ENCODE data around the gene GPR161. TPM values are rescaled to one million over a fixed set of nuclear protein-coding genes. Genes with fewer than 3 reads are reported as not detected.
A peak's percentile ranks its signal among the peaks of the same experiment; 100 is the strongest.

GPR161 gene
- total RNA-seq, 1 donor from 2014 or later: 14.5 TPM

GRCh38 chr1:168088511-168089325, 48.0 kb downstream of the GPR161 start:
- Histone ChIP-seq H3K27me3 (no peaks in the 10 kb centered on the region), H3K36me3 (no peaks in the 10 kb centered on the region), H3K9me3 (no peaks in the 10 kb centered on the region), H3K4me3 (no peak overlapping the region), H3K27ac (no peak overlapping the region), H3K4me1 (no peaks in the 10 kb centered on the region)
- intact Hi-C loops (cut with DNase I): no loop called here
- TF ChIP-seq CTCF (IDR thresholded peaks at IDR 0.05): no peak
- no peak for ATAC-seq
- DNase-seq: no peak

GRCh38 chr1:168087696-168088095, 49.0 kb downstream of the GPR161 start:
- Histone ChIP-seq H3K9me3 (no peaks in the 10 kb centered on the region), H3K27ac (no peak overlapping the region), H3K27me3 (no peaks in the 10 kb centered on the region), H3K4me1 (no peaks in the 10 kb centered on the region), H3K36me3 (no peaks in the 10 kb centered on the region), H3K4me3 (no peak overlapping the region)
- ATAC-seq (no peak), DNase-seq (no peak)
- intact Hi-C loops (cut with DNase I): no loop called here
- TF ChIP-seq CTCF (IDR thresholded peaks at IDR 0.05): no peak

GRCh38 chr1:168086438-168086837, 50.3 kb downstream of the GPR161 start:
- Histone ChIP-seq H3K9me3 (no peaks in the 10 kb centered on the region), H3K4me1 (peaks cover 10% of the 10 kb centered on the region), H3K27me3 (no peaks in the 10 kb centered on the region), H3K36me3 (no peaks in the 10 kb centered on the region), H3K4me3 (no peak overlapping the region), H3K27ac (peak overlapping the region; percentile 24)
- no peak for ATAC-seq
- TF ChIP-seq CTCF (IDR thresholded peaks at IDR 0.05): no peak
- DNase-seq: no peak
- intact Hi-C loops (cut with DNase I): no loop called here

GRCh38 chr1:168085401-168085872, 51.3 kb downstream of the GPR161 start:
- no peaks in the 10 kb centered on the region for H3K36me3 ChIP-seq
- no peak for ATAC-seq
- no peak for DNase-seq
- no peak for TF ChIP-seq CTCF (IDR thresholded peaks at IDR 0.05)
- intact Hi-C loops (cut with DNase I): no loop called here
- peak overlapping the region; percentile 38 for H3K27ac ChIP-seq
- H3K4me3 ChIP-seq: no peak overlapping the region
- H3K4me1 ChIP-seq: peaks cover 10% of the 10 kb centered on the region
- no peaks in the 10 kb centered on the region for H3K9me3 ChIP-seq
- H3K27me3 ChIP-seq: no peaks in the 10 kb centered on the region

GRCh38 chr1:168084396-168085231, 52.1 kb downstream of the GPR161 start:
- Histone ChIP-seq H3K4me1 (peaks cover 10% of the 10 kb centered on the region), H3K9me3 (no peaks in the 10 kb centered on the region), H3K27ac (peak overlapping the region; percentile 38), H3K27me3 (no peaks in the 10 kb centered on the region), H3K36me3 (no peaks in the 10 kb centered on the region), H3K4me3 (no peak overlapping the region)
- peak; percentile 92 for TF ChIP-seq CTCF (IDR thresholded peaks at IDR 0.05)
- intact Hi-C loops (cut with DNase I): no loop called here
- DNase-seq (peak; percentile 78), ATAC-seq (peak; percentile 74)

Measured in upper lobe of right lung (tissue), 1 donor.